NCI-H2029 (cell line): ENCODE data around the gene SLC25A6.
"Not testable (repeated sequence)": the region's sequence is repeated elsewhere in the genome, so short reads cannot be mapped to it uniquely, and the experiment has no call there.

Experiments used
- DNase-seq: peaks from one replicate; lab custom pipeline; 2025; lab: John Stamatoyannopoulos, UW

The SLC25A6 gene

DNA sequence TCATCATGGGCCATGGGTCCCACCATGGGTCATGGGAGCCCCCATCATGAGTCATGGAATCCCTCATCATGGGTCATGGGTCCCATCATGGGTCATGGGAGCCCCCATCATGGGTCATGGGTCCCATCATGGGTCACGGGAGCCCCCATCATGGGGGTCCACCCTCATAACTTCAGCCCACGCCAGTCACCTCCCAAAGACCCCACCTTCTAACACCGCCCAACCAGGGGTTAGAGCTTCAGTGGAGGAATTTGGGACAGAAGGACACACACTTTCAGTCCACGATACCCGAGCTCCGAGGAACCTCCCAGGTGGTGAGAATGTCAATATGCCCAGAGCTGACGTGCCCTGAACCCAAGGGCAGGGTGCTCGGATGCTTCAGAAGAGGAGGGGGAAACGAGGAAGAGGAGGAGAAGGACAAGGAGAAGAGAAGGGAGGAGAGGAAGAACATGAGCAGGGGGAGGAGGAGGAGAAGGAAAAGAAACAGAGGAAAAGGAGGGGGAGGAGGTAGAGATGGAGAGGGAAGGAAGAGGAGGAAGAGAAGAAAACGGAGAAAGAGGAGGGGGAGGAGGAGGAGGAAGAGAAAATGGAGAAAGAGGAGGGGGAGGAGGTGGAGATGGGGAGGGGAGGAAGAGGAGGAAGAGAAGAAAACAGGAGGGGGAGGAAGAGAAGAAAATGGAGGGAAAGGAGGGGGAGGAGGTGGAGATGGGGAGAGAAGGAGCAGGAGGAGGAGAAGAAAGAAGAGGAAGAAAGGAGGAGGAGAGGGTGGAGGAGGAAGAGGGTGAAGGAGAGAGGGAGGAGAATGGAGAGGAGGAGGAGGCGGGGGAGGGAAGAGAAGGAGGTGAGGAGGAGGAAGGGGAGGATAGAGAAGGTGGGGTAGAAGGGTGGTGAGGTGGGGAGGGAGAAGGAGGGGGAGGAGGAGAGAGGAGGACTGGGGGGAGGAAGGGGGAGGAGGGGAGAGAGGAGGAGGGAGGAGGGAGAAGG is 37.6 kb downstream of the SLC25A6 start:
- DNase-seq = no peak

GRCh38 chrX:1351981-1352714 is 39.8 kb downstream of the SLC25A6 start:
- DNase-seq = no peak

DNA sequence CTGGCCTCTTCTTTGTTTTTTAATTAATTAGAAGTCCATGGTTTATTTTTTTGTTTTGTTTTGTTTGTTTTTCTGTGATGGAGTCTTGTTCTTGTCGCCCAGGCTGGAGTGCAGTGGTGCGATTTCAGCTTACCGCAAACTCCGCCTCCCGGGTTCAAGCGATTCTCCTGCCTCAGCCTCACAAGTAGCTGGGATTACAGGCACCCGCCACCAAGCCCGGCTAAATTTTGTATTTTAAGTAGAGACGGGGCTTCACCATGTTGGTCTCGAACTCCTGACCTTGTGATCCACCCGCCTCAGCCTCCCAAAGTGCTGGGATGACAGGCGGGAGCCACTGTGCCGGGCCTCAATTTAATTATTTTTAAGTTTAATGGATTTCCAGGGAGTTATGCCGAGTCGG is 42.3 kb downstream of the SLC25A6 start:
- not testable (repeated sequence) for DNase-seq

- no peak for DNase-seq
Observed at GRCh38 chrX:1341545-1342184, 50.2 kb downstream of the SLC25A6 start.

DNA sequence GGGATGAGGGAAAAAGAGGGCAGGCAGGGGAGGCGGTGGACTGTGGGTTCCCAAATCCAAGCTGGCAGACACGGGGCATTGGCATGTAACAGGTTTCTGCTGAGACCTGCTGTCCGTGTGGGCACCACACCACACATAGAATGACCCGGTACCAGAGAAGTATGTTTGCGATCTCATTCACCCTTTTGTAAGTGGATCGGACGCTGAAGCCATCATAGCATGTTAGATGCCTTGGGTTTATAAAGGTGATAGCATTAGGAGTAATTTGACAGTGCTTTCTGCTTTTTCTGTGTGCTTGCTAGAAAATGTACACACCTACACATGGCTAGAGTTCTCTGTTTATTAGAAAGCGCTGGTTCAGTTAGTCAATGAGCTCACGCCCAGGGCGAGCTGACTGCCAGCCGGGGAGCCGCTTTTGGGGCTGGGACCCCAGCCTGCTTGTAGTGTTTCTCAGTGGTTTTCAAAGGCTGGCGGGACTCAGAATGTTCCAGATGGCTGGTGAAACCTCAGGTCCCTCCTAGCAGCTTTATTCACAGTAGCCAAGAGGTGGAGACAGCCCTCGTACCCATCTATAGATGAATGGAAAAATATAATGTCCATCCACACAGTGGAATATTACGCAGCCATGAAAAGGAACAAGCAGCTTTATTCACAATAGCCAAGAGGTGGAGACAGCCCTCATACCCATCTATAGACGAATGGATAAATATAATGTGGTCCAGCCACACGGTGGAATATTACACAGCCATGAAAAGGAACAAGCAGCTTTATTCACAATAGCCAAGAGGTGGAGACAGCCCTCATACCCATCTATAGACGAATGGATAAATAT is 54.7 kb downstream of the SLC25A6 start:
- no peak for DNase-seq

GRCh38 chrX:1336331-1336943 is 55.5 kb downstream of the SLC25A6 start, which contains the start of gene IL3RA:
TSS of gene IL3RA (plus strand) at chrX:1336785. CDS start at chrX:1341766, 4,981 bp downstream.
- no peak for DNase-seq
